SK-N-MC (cell line): ENCODE data around the gene DERL2.

Experiments used
- EZH2 ChIP-seq: fragments of 200-600 bp; sonication (generic); IDR thresholded peaks from one replicate; pipeline ENCODE4 v1.6.1; 2017; ENCODE audit warnings: antibody characterized with exemption
- POLR2AphosphoS5 ChIP-seq: IDR thresholded peaks from 2 replicates; pipeline ENCODE4 v1.6.1; 2012; ENCODE audit warnings: mild to moderate bottlenecking, low read depth, low read length, borderline replicate concordance

DNA sequence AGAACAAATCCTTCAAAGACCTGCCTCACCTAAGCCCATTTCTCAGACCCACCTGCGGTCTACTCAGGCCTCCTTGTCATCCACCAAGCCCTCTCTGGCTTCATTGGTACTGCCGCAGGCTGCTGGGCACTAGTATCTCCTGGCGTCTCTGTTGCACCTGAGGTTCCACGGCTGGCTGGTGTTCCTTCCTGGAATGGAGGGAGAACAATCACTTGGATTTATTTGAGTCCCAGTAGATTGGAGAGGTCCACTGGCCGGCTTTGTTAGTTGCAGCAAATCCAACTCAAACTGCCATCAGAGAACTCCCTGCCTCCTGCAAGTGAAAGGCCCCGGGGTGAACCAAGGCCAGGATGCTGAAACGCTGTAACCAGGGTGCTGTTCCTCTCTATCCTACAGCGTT lies 15.7 kb upstream of the DERL2 start:
- no peak for TF ChIP-seq EZH2
- TF ChIP-seq POLR2AphosphoS5, result no peak
